OCI-LY3 (cell line): Measurements from ENCODE around the gene NES.

Experiments
- H2AFZ ChIP-seq: fragments of 200-600, 300-600 bp; shearing (Covaris generic); 2 replicates; pipeline ENCODE4 v1.6.0; 2014; ENCODE audit warnings: antibody characterized with exemption, low read depth, low read length
- H3K27ac ChIP-seq: fragments of 200-600, 300-600 bp; sonication (generic); 2 replicates; pipeline ENCODE4 v1.5.1; 2014; ENCODE audit warnings: mild to moderate bottlenecking, low read length, moderate library complexity, mixed read lengths
- H3K27me3 ChIP-seq: fragments of 200-600, 300-600 bp; sonication (generic); 2 replicates; pipeline ENCODE4 v1.6.1; 2014; ENCODE audit warnings: low read depth, low read length, mixed read lengths
- H3K36me3 ChIP-seq: fragments of 200-600, 300-600 bp; sonication (generic); replicated peaks from 2 replicates; pipeline ENCODE3; 2014; ENCODE audit warnings: low read depth, low read length, mixed read lengths
- H3K4me1 ChIP-seq: fragments of 300-600, 200-600 bp; sonication (generic); 2 replicates; pipeline ENCODE4 v1.6.1; 2014; ENCODE audit warnings: low read length, mixed read lengths
- H3K4me2 ChIP-seq: fragments of 200-600, 300-600 bp; sonication (generic); 2 replicates; pipeline ENCODE4 v1.6.1; 2014; ENCODE audit warnings: low read length, mixed read lengths
- H3K4me3 ChIP-seq: fragments of 300-600, 200-600 bp; sonication (generic); 2 replicates; pipeline ENCODE4 v1.5.1; 2014; ENCODE audit warnings: antibody characterized with exemption, mild to moderate bottlenecking, low read length, moderate library complexity
- H3K79me2 ChIP-seq: fragments of 300-600, 200-600 bp; shearing (Covaris generic); 2 replicates; pipeline ENCODE4 v1.6.1; 2014; ENCODE audit warnings: mild to moderate bottlenecking, low read length, mixed read lengths
- H3K9ac ChIP-seq: fragments of 300-600, 200-600 bp; shearing (Covaris generic); 2 replicates; pipeline ENCODE4 v1.6.0; 2014; ENCODE audit warnings: mild to moderate bottlenecking, low read length, moderate library complexity
- H3K9me3 ChIP-seq: fragments of 200-600, 300-600 bp; shearing (Covaris generic); 2 replicates; pipeline ENCODE4 v1.6.1; 2014; ENCODE audit warnings: low read length, mixed read lengths; ENCODE audit not compliant: insufficient read depth
- H4K20me1 ChIP-seq: fragments of 200-600, 300-600 bp; sonication (generic); 2 replicates; pipeline ENCODE4 v1.6.1; 2016; ENCODE audit warnings: low read length, mixed read lengths; ENCODE audit not compliant: insufficient read depth
- CTCF ChIP-seq: fragments of 200-600, 300-600 bp; sonication (generic); IDR thresholded peaks from 2 replicates; pipeline ENCODE4 v1.5.1; 2014; ENCODE audit warnings: antibody characterized with exemption, low read length, low read depth
- EZH2phosphoT487 ChIP-seq: fragments of 200-600 bp; shearing (Covaris generic); IDR thresholded peaks from 2 replicates; pipeline ENCODE4 v1.6.1; 2018; ENCODE audit warnings: antibody characterized with exemption, mixed run types, low read depth

NES gene

DNA sequence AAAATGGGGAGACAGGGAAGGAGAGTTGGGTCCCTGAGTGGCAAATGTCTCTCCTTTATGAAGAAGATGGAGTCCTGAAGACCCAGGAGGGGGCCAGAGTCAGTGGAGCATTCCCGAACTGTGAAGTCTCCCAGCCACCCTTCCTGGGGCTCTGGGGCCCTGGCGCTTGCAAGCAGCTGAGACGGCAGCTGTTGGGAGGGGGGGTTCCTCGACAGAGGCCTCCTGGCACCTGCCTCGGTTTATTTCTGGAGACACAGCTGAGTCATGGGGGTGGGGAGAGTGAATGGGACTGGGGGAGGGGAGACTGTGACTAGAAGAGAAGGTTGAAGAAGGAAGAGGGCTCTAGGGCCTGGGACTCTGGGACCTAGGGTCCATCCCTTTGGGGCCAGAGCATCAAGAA lies 14.0 kb downstream of the NES start:
- Histone ChIP-seq H3K9ac (no peak overlapping the region), H3K4me2 (0 out of 2 replicates have a peak overlapping the region, but pooled peaks have one; percentile 90), H3K27ac (no peak overlapping the region), H2AFZ (no peak overlapping the region), H3K4me3 (no peak overlapping the region), H4K20me1 (no peaks in the 10 kb centered on the region), H3K36me3 (no peaks in the 10 kb centered on the region), H3K9me3 (no peaks in the 10 kb centered on the region), H3K79me2 (no peaks in the 10 kb centered on the region), H3K4me1 (peaks cover 54% of the 10 kb centered on the region), H3K27me3 (peaks cover 18% of the 10 kb centered on the region)
- TF ChIP-seq CTCF (no peak), EZH2phosphoT487 (no peak)

GRCh38 chr1:156662800-156663055 lies 14.5 kb downstream of the NES start:
- TF ChIP-seq CTCF (no peak), EZH2phosphoT487 (no peak)
- no peak overlapping the region for H3K27ac ChIP-seq
- H3K9me3 ChIP-seq: no peaks in the 10 kb centered on the region
- H3K4me2 ChIP-seq: peak overlapping the region; percentile 90; the same call in 1 of the 2 replicates
- H3K79me2 ChIP-seq: no peaks in the 10 kb centered on the region
- H3K4me1 ChIP-seq: peaks cover 59% of the 10 kb centered on the region
- H4K20me1 ChIP-seq: no peaks in the 10 kb centered on the region
- no peaks in the 10 kb centered on the region for H3K36me3 ChIP-seq
- H3K9ac ChIP-seq: no peak overlapping the region
- peaks cover 18% of the 10 kb centered on the region for H3K27me3 ChIP-seq
- H3K4me3 ChIP-seq: no peak overlapping the region
- no peak overlapping the region for H2AFZ ChIP-seq

DNA sequence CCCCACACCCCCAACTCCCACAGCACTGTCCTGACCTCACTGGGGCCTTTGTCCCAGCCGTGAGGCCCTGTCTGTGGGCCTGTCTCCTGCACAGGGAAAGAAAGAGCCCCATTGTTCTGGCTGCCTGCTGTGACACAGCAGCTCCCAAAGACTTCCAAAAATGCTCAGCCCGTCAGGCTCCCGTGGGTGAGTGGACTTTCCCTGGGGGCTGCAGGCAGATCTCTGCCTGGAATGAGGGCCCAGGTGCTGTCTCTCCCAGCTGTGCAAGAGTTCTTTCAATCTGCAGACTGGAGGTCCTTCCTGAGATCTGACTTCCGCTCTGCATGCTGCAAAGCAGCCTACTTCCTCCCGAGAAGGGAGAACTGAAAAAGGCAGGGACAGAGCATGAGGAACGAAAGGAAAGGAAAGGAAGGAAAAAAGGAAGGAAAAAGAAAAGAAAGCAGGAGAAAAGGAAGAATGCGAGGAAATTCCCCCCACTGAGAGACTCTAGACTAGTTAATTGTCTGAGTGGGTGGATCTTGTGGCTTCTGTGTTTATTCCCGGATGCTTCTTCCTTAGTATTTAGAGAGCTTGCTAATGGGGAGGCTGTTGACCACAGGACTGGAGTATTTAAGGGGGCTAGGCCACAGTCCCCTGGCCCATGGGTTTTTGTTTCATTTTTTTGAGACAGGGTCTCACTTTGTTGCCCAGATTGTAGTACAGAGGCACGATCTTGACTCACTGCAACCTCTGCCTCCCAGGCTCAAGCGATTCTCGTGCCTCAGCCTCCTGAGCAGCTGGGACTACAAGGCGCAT lies 15.0 kb downstream of the NES start:
- TF ChIP-seq CTCF (no peak), EZH2phosphoT487 (no peak)
- Histone ChIP-seq H2AFZ (no peak overlapping the region), H3K4me1 (peaks cover 63% of the 10 kb centered on the region)

DNA sequence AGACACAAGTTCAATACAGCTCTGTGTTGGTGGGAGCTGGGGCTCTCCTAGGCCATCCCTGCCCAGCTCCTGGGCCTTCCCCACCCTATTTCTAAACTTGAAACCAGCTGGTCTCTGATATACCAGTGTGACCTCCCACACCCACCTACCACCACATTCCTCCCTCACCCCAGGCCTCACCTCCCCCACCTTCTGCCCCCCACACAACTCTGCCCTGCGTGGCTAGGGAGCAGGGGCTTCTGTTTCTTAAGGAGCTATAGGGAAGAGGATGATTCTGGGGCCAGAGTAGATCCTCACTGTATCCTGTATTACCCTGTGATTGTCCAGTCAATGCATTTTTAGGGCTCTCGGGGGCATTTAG lies 16.5 kb downstream of the NES start:
- H2AFZ ChIP-seq: peak overlapping the region; percentile 63
- peaks cover 32% of the 10 kb centered on the region for H3K27me3 ChIP-seq
- no peak for TF ChIP-seq EZH2phosphoT487
- no peak for TF ChIP-seq CTCF
- peaks cover 69% of the 10 kb centered on the region for H3K4me1 ChIP-seq
- H3K9ac ChIP-seq: peak overlapping the region; percentile 66
- H3K4me3 ChIP-seq: peak overlapping the region; percentile 71
- no peaks in the 10 kb centered on the region for H4K20me1 ChIP-seq
- no peaks in the 10 kb centered on the region for H3K36me3 ChIP-seq
- no peaks in the 10 kb centered on the region for H3K79me2 ChIP-seq
- H3K4me2 ChIP-seq: peak overlapping the region; percentile 90
- no peak overlapping the region for H3K27ac ChIP-seq
- no peaks in the 10 kb centered on the region for H3K9me3 ChIP-seq

More for the DNA sequence above, 15.0 kb downstream of the NES start:
- Histone ChIP-seq H4K20me1 (no peaks in the 10 kb centered on the region), H3K79me2 (no peaks in the 10 kb centered on the region), H3K9me3 (no peaks in the 10 kb centered on the region), H3K9ac (peak overlapping the region; percentile 66; the same call in 1 of the 2 replicates), H3K27me3 (peaks cover 20% of the 10 kb centered on the region), H3K36me3 (no peaks in the 10 kb centered on the region), H3K4me3 (peak overlapping the region; percentile 71), H3K27ac (no peak overlapping the region), H3K4me2 (peak overlapping the region; percentile 90)
